GM19043 (cell line): ENCODE measurements around the gene NNT.
"Not testable (repeated sequence)": the region's sequence is repeated elsewhere in the genome, so short reads cannot be mapped to it uniquely, and the experiment has no call there.

ENCODE experiments used
- ATAC-seq: cut with Tn5 transposase; IDR thresholded peaks from one replicate; pipeline ENCODE4 v1.9.1; 2021; ENCODE audit warnings: low read depth; ENCODE audit not compliant: unreplicated experiment

NNT gene

GRCh38 chr5:43661102-43661501 is 58.1 kb downstream of the NNT start:
- no peak for ATAC-seq

- ATAC-seq, result no peak
These were observed 60.9 kb downstream of the NNT start for GRCh38 chr5:43663916-43664315.

- ATAC-seq, result no peak
These were observed 61.6 kb downstream of the NNT start for GRCh38 chr5:43664501-43665040.

GRCh38 chr5:43665749-43666148 is 62.8 kb downstream of the NNT start:
- ATAC-seq, result not testable (repeated sequence)

GRCh38 chr5:43666728-43667127 is 63.7 kb downstream of the NNT start:
- not testable (repeated sequence) for ATAC-seq

GRCh38 chr5:43667379-43667778 is 64.4 kb downstream of the NNT start:
- not testable (repeated sequence) for ATAC-seq

GRCh38 chr5:43674536-43674935 is 71.6 kb downstream of the NNT start:
- ATAC-seq, result no peak

GRCh38 chr5:43675357-43675756 is 72.4 kb downstream of the NNT start:
- ATAC-seq, result no peak

- ATAC-seq, result no peak
These were observed 73.3 kb downstream of the NNT start for GRCh38 chr5:43676083-43676840.

GRCh38 chr5:43677253-43677652 is 74.3 kb downstream of the NNT start:
- ATAC-seq, result no peak

GRCh38 chr5:43679214-43679613 is 76.2 kb downstream of the NNT start:
- ATAC-seq, result no peak

- no peak for ATAC-seq
These were observed 77.3 kb downstream of the NNT start for GRCh38 chr5:43680286-43680685.

- ATAC-seq, result no peak
These were observed 81.0 kb downstream of the NNT start for GRCh38 chr5:43683884-43684471.

GRCh38 chr5:43685252-43685950 is 82.4 kb downstream of the NNT start:
- ATAC-seq, result no peak

GRCh38 chr5:43687275-43687674 is 84.3 kb downstream of the NNT start:
- ATAC-seq, result no peak

- ATAC-seq, result no peak
These were observed 88.3 kb downstream of the NNT start for GRCh38 chr5:43691275-43691674.

- no peak for ATAC-seq
These were observed 88.9 kb downstream of the NNT start for GRCh38 chr5:43691893-43692292.

- no peak for ATAC-seq
These were observed 90.4 kb downstream of the NNT start for GRCh38 chr5:43693411-43693810.

GRCh38 chr5:43694027-43694426 is 91.0 kb downstream of the NNT start:
- no peak for ATAC-seq

- not testable (repeated sequence) for ATAC-seq
These were observed 93.5 kb downstream of the NNT start for GRCh38 chr5:43696444-43696843.

GRCh38 chr5:43699910-43700309 is 96.9 kb downstream of the NNT start:
- ATAC-seq, result no peak
